GM21447 (cell line): ENCODE data around the gene PACS1.
"Not testable (repeated sequence)": the region's sequence is repeated elsewhere in the genome, so short reads cannot be mapped to it uniquely, and the experiment has no call there.

Source experiments
- ATAC-seq: cut with Tn5 transposase; IDR thresholded peaks from one replicate; pipeline ENCODE4 v1.9.1; 2021; ENCODE audit not compliant: unreplicated experiment

PACS1 gene

DNA sequence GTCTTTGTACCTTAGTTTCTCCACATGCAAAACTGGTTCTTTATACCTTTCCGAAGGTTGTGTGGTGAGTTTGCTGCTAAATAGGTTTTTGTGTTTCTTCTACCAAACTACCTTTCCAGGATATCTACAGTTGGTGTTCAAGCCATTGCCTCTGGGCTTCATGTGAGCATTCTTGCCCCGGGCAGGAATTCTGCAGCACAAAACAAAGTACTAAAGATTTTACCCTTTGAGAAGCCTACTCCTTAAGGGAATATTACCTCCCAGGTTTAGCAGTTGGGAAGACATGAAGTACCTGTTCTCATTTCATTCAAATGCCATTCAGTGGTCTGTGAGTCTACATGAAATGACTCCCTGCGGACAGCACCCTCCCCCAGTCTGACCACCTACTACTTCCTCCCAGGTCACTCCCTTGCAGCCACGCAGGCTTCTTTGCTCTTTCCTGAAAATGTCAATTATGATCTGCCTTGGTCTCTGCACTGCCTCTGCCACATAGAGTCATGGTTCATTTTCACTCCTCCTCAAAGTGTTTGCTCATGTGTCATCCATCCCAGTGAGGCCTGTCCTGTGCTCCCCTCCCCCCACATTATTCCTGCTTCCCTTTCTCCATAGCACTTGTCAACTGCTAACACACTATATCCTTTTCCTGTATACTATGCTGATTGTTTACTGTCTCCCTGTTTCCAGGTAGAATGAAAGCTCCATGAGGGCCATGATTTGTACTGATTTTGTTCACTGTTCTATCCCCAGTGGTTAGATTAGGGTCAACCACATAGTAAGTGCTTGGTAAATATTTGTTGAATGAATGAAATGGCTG lies 36.9 kb downstream of the PACS1 start:
- ATAC-seq, result no peak

- ATAC-seq, result no peak
These were observed 37.8 kb downstream of the PACS1 start for GRCh38 chr11:66107600-66108510.

GRCh38 chr11:66109294-66109693 lies 39.2 kb downstream of the PACS1 start:
- no peak for ATAC-seq

DNA sequence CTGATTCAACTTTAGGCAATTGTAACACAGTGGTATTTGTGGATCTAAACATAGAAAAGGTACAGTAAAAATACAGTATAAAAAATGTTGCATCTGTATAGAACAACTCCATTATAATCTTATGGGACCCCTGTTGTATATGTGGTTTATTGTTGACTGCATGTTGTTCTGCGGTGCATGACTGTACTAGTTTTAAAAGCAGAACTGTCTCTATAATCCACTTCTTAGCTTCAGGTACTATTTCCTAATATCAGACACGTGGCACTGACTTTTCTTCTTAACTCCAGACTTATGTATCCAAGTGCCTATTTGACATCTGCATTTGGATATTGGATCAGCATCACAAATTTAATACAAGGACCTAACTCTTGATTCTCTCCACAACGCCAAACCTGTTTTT lies 41.1 kb downstream of the PACS1 start:
- no peak for ATAC-seq

GRCh38 chr11:66112041-66112491 lies 42.0 kb downstream of the PACS1 start:
- ATAC-seq, result no peak

- ATAC-seq, result no peak
These were observed 42.8 kb downstream of the PACS1 start for GRCh38 chr11:66112601-66113499.

DNA sequence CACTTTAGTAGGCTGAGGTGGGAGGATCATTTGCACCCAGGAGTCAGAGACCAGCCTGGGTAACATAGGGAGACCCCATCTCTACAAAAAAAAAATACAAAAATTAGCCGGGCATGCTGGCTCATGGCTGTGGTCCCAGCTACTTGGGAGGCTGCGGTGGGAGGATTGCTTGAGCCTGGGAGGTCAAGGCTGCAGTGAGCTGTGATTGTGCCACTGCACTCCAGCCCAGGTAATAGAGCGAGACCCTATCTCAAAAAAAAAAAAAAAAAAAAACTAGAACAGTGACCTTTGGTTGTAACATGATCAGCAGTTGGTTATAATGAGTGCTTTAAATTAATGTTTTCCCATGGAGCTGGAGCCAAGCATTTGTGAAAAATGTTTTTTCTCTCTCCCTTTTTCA lies 44.9 kb downstream of the PACS1 start:
- not testable (repeated sequence) for ATAC-seq

DNA sequence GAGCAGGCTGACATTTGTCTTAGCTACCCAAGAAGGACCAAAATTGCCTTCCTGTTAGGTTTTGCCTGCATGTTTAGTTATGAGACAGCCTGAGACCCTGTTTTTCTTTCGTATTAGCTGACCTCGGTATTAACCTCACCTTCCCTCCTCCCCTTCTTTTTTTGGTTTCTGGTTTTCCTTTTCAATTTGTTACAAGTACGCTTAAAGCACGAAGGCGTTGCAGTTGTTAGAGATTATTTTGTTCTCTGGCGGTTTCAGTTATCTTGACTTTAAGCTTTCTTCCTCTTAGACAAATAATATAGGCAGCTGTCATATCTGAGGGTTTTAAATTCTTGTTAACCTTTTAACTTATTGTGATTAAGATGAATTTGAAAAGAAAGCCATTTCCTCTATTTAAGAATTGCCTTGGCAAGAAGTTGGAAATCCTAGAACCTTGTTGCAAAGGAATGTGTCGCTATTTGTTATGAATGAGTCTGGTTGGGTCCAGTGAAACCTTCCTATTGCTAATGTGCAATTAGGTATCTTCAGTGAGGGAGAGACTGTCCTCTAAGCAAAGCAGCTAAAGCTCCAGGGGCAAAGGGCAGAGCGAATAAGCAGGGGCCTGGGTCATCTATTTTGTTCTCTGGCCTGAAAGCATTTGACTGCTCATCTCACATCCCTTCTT lies 45.7 kb downstream of the PACS1 start:
- peak; percentile 51 for ATAC-seq

- ATAC-seq, result no peak
These were observed 46.7 kb downstream of the PACS1 start for GRCh38 chr11:66116576-66117361.

- ATAC-seq, result no peak
These were observed 48.8 kb downstream of the PACS1 start for GRCh38 chr11:66118847-66119246.

- no peak for ATAC-seq
These were observed 49.5 kb downstream of the PACS1 start for GRCh38 chr11:66119348-66120133.

DNA sequence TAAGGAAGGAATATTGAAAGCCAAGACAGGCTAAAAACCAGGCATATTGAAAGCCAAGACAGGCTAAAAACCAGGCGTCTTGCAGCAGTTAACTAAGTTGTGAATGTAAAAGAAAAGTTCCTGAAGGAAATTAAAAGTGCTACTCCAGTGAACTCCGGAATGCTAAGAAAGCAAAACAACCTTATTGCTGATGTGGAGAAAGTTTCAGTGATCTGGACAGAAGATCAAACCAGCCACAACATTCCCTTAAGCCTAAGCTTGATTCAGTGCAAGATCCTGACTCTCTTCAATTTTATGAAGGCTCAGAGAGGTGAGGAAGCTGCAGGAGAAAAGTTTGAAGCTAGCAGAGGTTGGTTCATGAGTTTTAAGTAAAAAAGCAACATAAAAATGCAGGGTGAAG lies 51.4 kb downstream of the PACS1 start:
- no peak for ATAC-seq

- no peak for ATAC-seq
These were observed 53.8 kb downstream of the PACS1 start for GRCh38 chr11:66123902-66124301.

DNA sequence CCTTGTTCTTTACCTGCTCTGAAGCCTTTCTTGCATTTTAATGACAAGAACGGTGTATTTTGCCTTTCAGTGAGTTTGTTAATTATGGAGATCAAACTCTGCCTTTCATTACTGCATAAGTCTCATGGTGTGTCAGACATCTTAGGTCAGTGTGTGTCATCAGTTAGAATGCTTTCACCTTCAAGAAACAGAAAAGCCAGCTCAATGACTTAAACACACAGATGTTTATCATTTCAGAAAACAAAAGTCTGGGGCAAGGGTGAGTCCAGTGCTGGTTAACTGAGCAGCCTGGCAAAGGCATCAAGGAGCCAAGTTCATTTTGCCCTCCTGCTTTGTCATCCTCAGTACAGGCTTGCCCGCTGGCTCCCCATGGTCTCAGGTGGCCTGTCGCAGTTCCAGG lies 54.5 kb downstream of the PACS1 start:
- no peak for ATAC-seq

DNA sequence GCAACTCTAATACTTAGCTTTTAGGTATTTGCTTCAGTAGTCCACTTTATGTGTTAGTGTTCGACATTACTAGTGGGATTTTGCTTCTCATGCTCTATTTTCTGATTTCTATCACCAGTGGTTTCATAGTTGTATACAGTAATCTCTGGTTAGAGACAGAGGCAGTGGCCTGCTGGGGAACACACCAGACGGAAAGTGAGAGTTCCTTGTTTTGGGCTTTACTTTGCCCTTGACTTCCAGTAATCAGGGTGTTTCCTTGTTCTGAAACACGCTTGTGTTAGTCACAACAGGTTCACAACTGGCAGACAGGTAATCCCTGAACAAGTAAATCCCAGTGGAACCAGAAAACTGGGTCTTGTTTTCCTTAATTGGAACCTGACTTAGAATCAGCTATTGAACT lies 56.0 kb downstream of the PACS1 start:
- ATAC-seq, result peak; percentile 50

DNA sequence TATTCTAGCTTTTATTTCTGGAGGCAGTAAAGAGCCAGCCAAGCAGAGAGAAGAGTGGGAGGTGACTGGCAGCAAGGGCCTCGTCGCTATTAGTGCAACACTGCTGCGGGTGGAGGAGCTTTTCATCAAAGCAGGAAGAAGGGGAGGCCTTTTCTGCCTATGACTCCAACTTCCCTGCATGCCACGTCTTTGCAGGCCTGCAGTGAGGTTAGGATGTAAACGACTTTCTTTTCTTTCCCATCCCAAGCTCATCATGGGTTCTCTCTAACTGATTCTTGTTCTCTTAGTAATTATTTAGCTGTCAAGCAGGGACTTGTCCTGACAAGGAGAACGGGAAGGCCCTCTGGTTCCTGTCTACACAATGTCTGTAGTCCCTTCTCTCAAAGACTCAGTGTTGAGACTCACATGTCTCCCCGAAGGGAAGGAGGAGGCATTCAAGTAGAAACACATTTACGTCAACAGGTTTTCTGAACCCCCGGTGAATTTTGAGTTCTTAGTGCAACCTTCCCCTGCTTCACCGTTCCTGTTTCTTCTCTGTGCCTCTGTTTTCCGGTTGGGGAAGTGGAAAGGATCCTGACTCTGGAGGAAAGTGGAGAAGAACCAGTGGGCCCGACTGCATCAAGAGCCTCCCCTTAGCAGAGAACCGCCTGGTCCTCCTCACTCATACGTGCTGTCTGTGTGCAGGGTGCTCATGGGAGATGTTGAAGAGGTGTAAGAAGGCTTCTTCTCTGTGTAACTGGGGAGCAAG lies 56.9 kb downstream of the PACS1 start:
- ATAC-seq, result peak; percentile 69

GRCh38 chr11:66130978-66131377 lies 60.9 kb downstream of the PACS1 start:
- no peak for ATAC-seq
